IMR-90 (cell line): Measurements from ENCODE around the gene CERKL. TPM values are rescaled to one million over a fixed set of nuclear protein-coding genes. Genes with fewer than 3 reads are reported as not detected.

Experiments
- MAFK ChIP-seq: IDR thresholded peaks from 2 replicates; pipeline ENCODE4 v1.6.1; 2012; ENCODE audit warnings: low read depth, low read length, improper control_type of control experiment
- polyA plus RNA-seq, 3 experiments: library from polyadenylated mRNA; depleted of rRNA; stranded (reverse); fragments of >200 nt; gene quantifications; 2 replicates each; pipeline ENCODE4 v1.2.3, GENCODE V29; 2012; ENCODE audit warnings: low replicate concordance in 1 of 3
- total RNA-seq: library from RNA; depleted of rRNA; stranded (reverse); fragments of >200 nt; gene quantifications from 2 replicates; pipeline ENCODE4 v1.2.3, GENCODE V29; 2012
- TF ChIP-seq, protein P1 (sequence below): fragments of 150-350 bp; IDR thresholded peaks from 2 replicates; pipeline ENCODE4 v1.6.1; 2016; ENCODE audit warnings: low read depth, mild to moderate bottlenecking, low read length, moderate library complexity, borderline replicate concordance

The CERKL gene
- total and polyA plus RNA-seq, 2 of the 4 experiments (the other 2 are of a cell fraction), result under 0.01 TPM; not detected in 1

GRCh38 chr2:181680937-181681811, 24.3 kb upstream of the CERKL start (continued):
- TF ChIP-seq, protein P1, sequence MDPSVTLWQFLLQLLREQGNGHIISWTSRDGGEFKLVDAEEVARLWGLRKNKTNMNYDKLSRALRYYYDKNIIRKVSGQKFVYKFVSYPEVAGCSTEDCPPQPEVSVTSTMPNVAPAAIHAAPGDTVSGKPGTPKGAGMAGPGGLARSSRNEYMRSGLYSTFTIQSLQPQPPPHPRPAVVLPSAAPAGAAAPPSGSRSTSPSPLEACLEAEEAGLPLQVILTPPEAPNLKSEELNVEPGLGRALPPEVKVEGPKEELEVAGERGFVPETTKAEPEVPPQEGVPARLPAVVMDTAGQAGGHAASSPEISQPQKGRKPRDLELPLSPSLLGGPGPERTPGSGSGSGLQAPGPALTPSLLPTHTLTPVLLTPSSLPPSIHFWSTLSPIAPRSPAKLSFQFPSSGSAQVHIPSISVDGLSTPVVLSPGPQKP, result no peak
- no peak for TF ChIP-seq MAFK
